GM12873 (cell line): ENCODE measurements around the gene PSD4.

Experiments
- CTCF ChIP-seq: IDR thresholded peaks from 2 replicates; pipeline ENCODE4 v1.5.1; 2012; ENCODE audit warnings: low read depth, mild to moderate bottlenecking, moderate library complexity, low read length, control low read depth; ENCODE audit not compliant: insufficient read depth; ENCODE audit errors: missing control alignments

Gene PSD4

DNA sequence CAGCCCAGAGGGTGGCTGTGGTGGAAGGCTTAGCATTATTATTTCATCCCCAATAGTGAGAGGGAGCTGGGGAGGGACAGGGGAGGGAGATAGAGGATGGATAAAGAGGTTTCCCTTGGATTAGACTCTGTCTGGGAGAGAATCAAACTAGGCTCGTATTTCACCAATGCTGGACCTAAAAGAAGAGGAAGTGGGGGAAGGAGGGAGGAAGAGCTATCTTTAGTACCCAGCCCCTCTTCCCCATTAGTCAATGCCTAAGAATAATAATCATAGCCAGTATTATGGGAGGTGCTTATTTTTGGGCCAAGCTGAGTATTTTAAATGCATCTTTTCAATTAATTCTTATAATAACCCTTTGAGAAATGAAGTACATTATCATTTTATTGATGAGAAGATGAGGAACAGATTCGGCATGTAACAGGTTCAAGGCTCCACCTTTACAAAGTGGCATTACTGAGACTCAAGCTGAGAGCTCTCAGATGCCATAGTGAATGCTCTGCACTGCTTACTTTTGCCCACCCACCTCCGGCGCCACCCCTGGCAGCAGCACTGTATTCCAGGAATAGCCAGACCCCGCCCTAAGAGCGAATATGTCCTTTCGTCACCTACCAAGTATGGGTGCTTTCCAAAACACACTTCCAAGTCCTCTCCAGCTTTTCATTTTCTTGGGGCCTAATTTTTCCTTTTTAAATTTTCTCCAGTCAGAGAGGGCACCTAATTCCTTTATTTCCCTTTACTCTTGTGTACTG is 83.9 kb downstream of the PSD4 start:
- TF ChIP-seq CTCF, result no peak

- no peak for TF ChIP-seq CTCF
Observed at GRCh38 chr2:113258471-113259147, 84.8 kb downstream of the PSD4 start.
